ENCODE data around the gene SLC16A6.
"Not testable (repeated sequence)": the region's sequence is repeated elsewhere in the genome, so short reads cannot be mapped to it uniquely, and the experiment has no call there.

- TF ChIP-seq CTCF, POLR2AphosphoS5, POLR2A (IDR thresholded peaks at IDR 0.05): not testable (repeated sequence)
These were observed 28.5 kb downstream of the SLC16A6 start for GRCh38 chr17:68262467-68262866.
